K562 (cell line): ENCODE data around the gene IZUMO4. TPM values are rescaled to one million over a fixed set of nuclear protein-coding genes. Genes with fewer than 3 reads are reported as not detected.
A peak's percentile ranks its signal among the peaks of the same experiment; 100 is the strongest.

ENCODE experiments used
- ATAC-seq: fragments of 200-7000 bp; cut with Tn5 transposase; 3 replicates; pipeline ENCODE4 v1.9.1; 2020; ENCODE audit warnings: moderate library complexity
- BruUV-seq: library from RNA; stranded (reverse); fragments of 400-500 nt; replicated peaks from 2 replicates; lab custom pipeline; 2021; lab: Mats Ljungman, UMichigan
- CTCF ChIA-PET: fragments of 300-600 bp; formaldehyde crosslinking; extraction: SDS; loops from one replicate; lab custom pipeline; 2021; ENCODE audit warnings: low intra/inter-chr PET ratio; lab: Yijun Ruan, JAX
- POLR2A ChIA-PET: fragments of 300-600, 350-650 bp; sonication (Branson Sonifier 250); formaldehyde crosslinking; extraction: SDS; loops from one replicate; lab custom pipeline; 2021; ENCODE audit warnings: antibody characterized with exemption, inconsistent platforms; lab: Yijun Ruan, JAX
- DNase-seq, 4 experiments: peaks; one replicate each; pipeline versions ENCODE4 v3.0.0 to v3.0.0-alpha.2; 2011 to 2018; ENCODE audit warnings: low spot score in 3 of 4, mixed read lengths in 3 of 4; ENCODE audit errors: extremely low read depth in 1 of 4
- FAIRE-seq: peaks from 2 replicates; lab custom pipeline; 2011; peaks lifted over from hg19 to GRCh38; lab: Jason Lieb, UNC
- H2AFZ ChIP-seq: 2 replicates; pipeline ENCODE4 v1.6.0; 2011; ENCODE audit warnings: low read depth, low read length, control low read depth, inconsistent platforms
- H3K27ac ChIP-seq: fragments of 200-600 bp; 3 replicates; pipeline ENCODE4 v1.8.0; 2011; ENCODE audit warnings: low read depth, mild to moderate bottlenecking, control low read depth, inconsistent platforms, low read length, moderate library complexity, mixed read lengths; ENCODE audit errors: extremely low read depth
- H3K27me3 ChIP-seq, 2 experiments: fragments of 300-600 bp in 1 of 2; 2 replicates in 1 of 2; 3 replicates in 1 of 2; pipeline versions ENCODE4 v1.6.0 to v1.8.0; 2011; ENCODE audit warnings: inconsistent platforms in 2 of 2, low read length in 2 of 2, mild to moderate bottlenecking in 1 of 2, mixed read lengths in 1 of 2, moderate library complexity in 1 of 2; ENCODE audit not compliant: control insufficient read depth in 2 of 2, insufficient read depth in 2 of 2
- H3K36me3 ChIP-seq: fragments of 300-600 bp; 3 replicates; pipeline ENCODE4 v1.8.0; 2011; ENCODE audit warnings: mild to moderate bottlenecking, low read length, inconsistent platforms; ENCODE audit not compliant: control insufficient read depth, insufficient read depth
- H3K4me1 ChIP-seq, 2 experiments: fragments of 200-600 bp in 1 of 2; replicated peaks in 1 of 2; 2 replicates in 1 of 2; 3 replicates in 1 of 2; pipeline versions ENCODE4 v1.5.1 to v1.8.0; 2011; ENCODE audit warnings: inconsistent platforms in 2 of 2, low read length in 2 of 2, mild to moderate bottlenecking in 1 of 2, mixed read lengths in 1 of 2, moderate library complexity in 1 of 2; ENCODE audit not compliant: control insufficient read depth in 2 of 2, insufficient read depth in 2 of 2
- H3K4me2 ChIP-seq: 2 replicates; pipeline ENCODE4 v1.6.1; 2011; ENCODE audit warnings: low read length, control low read depth, inconsistent platforms, mixed read lengths; ENCODE audit not compliant: insufficient read depth
- H3K4me3 ChIP-seq: fragments of 200-600 bp; sonication (generic), shearing (Covaris generic); 2 replicates; pipeline ENCODE4 v1.5.1; 2016; ENCODE audit warnings: control low read depth, inconsistent platforms
- H3K79me2 ChIP-seq: fragments of 200-600 bp; 3 replicates; pipeline ENCODE4 v1.8.0; 2011; ENCODE audit warnings: low read length, inconsistent platforms; ENCODE audit not compliant: control insufficient read depth, insufficient read depth
- H3K9ac ChIP-seq, 2 experiments: 2 replicates each; pipeline versions ENCODE4 v1.6.0 to v1.6.1; 2011; ENCODE audit warnings: low read depth in 2 of 2, low read length in 2 of 2, control low read depth in 1 of 2, inconsistent platforms in 1 of 2, mild to moderate bottlenecking in 1 of 2, mixed read lengths in 1 of 2; ENCODE audit not compliant: insufficient read depth in 1 of 2
- H3K9me1 ChIP-seq: one replicate; pipeline ENCODE4 v1.6.0; 2011; ENCODE audit warnings: inconsistent platforms, mild to moderate bottlenecking, low read length, moderate library complexity; ENCODE audit not compliant: control insufficient read depth, insufficient read depth
- H3K9me3 ChIP-seq: replicated peaks from 2 replicates; pipeline ENCODE4 v1.5.1; 2011; ENCODE audit warnings: low read depth, low read length, inconsistent platforms; ENCODE audit not compliant: control insufficient read depth, insufficient read depth
- H4K20me1 ChIP-seq: replicated peaks from 2 replicates; pipeline ENCODE4 v1.6.1; 2011; ENCODE audit warnings: low read length, inconsistent platforms, mixed read lengths; ENCODE audit not compliant: control insufficient read depth, insufficient read depth
- BRD4 ChIP-seq: fragments of 200-600 bp; sonication (generic); IDR thresholded peaks from 2 replicates; pipeline ENCODE4 v1.6.1; 2017; ENCODE audit warnings: inconsistent platforms
- ESRRB ChIP-seq: fragments of 250-450 bp; sonication (Bioruptor Pico); IDR thresholded peaks from 2 replicates; pipeline ENCODE4 v1.5.0; 2020; ENCODE audit warnings: mild to moderate bottlenecking, moderate library complexity, borderline replicate concordance
- HNRNPL ChIP-seq: fragments of 200-400 bp; formaldehyde crosslinking; IDR thresholded peaks from 2 replicates; pipeline ENCODE4 v1.6.1; 2017; ENCODE audit warnings: low read depth, mild to moderate bottlenecking, low read length
- JUN ChIP-seq, 2 experiments: sonication (generic) in 1 of 2; formaldehyde crosslinking in 1 of 2; IDR thresholded peaks; 2 replicates each; pipeline versions ENCODE4 v1.6.1 to v1.8.0; 2012 to 2022; ENCODE audit warnings: borderline replicate concordance in 2 of 2, mild to moderate bottlenecking in 2 of 2, improper control_type of control experiment in 1 of 2, low read depth in 1 of 2, low read length in 1 of 2, missing genetic modification reagents in 1 of 2
- KLF6 ChIP-seq: fragments of 250-450 bp; sonication (Bioruptor Pico); IDR thresholded peaks from 2 replicates; pipeline ENCODE4 v1.4.0; 2020; ENCODE audit warnings: mild to moderate bottlenecking, moderate library complexity, borderline replicate concordance
- MCM7 ChIP-seq, 2 experiments: fragments of 450-650 bp; IDR thresholded peaks; 2 replicates each; pipeline ENCODE4 v1.6.1; 2016 to 2018
- POLR2A ChIP-seq: fragments of 450-650 bp; conservative IDR thresholded peaks from 2 replicates; pipeline ENCODE4 v1.6.1; 2016
- POLR2G ChIP-seq: fragments of 200-400 bp; formaldehyde crosslinking; IDR thresholded peaks from 2 replicates; pipeline ENCODE4 v1.6.1; 2017; ENCODE audit warnings: low read depth, mild to moderate bottlenecking, antibody characterized with exemption, low read length, moderate library complexity
- RBFOX2 ChIP-seq: fragments of 200-400 bp; formaldehyde crosslinking; IDR thresholded peaks from 2 replicates; pipeline ENCODE4 v1.6.1; 2017; ENCODE audit warnings: low read depth, mild to moderate bottlenecking, low read length, moderate library complexity
- SMAD3 ChIP-seq: fragments of 450-650 bp; formaldehyde crosslinking; conservative IDR thresholded peaks from 2 replicates; pipeline ENCODE4 v1.4.0; 2020; ENCODE audit warnings: mild to moderate bottlenecking
- TGIF2 ChIP-seq: sonication (generic); formaldehyde crosslinking; IDR thresholded peaks from 2 replicates; pipeline ENCODE4 v1.8.1; 2022; ENCODE audit warnings: mild to moderate bottlenecking, missing genetic modification reagents, moderate library complexity
- ZNF133 ChIP-seq: fragments of 250-450 bp; sonication (Bioruptor Pico); IDR thresholded peaks from 2 replicates; pipeline ENCODE4 v1.4.0; 2020; ENCODE audit warnings: mild to moderate bottlenecking
- ZNF263 ChIP-seq: sonication (generic); formaldehyde crosslinking; IDR thresholded peaks from 2 replicates; pipeline ENCODE4 v1.8.0; 2022; ENCODE audit warnings: mild to moderate bottlenecking, missing genetic modification reagents, borderline replicate concordance
- ZNF780A ChIP-seq: fragments of 250-450 bp; sonication (Bioruptor Pico); IDR thresholded peaks from 2 replicates; pipeline ENCODE4 v1.5.0; 2021; ENCODE audit warnings: mild to moderate bottlenecking
- WGBS: fragments of 100-300 bp; shearing (Covaris generic); methylation state at CpG from one replicate; pipeline ENCODE4 v1.1.6; 2016; ENCODE audit warnings: low coverage, mixed read lengths; ENCODE audit not compliant: insufficient coverage; ENCODE audit errors: missing lambda C conversion rate; 5-methylcytosine and 5-hydroxymethylcytosine counted together
- in situ Hi-C: fragments of 300-500 bp; cut with MboI; formaldehyde crosslinking; loops from 4 replicates; pipeline ENCODE4 v1.15.0; 2018; ENCODE audit warnings: inconsistent platforms, mixed read lengths
- intact Hi-C: fragments of 100-400 bp; cut with micrococcal nuclease; formaldehyde crosslinking; loops from 2 replicates; pipeline ENCODE4 v1.14.2; 2022
- polyA plus RNA-seq, 8 experiments: library from polyadenylated mRNA; depleted of rRNA in 4 of 8; stranded (reverse) in 5 of 8; unstranded in 3 of 8; fragments of >200 nt; fragmentation: Nextera tagmentation in 2 of 8; fragmentation: Illumina TruSeq in 1 of 8; extraction: Ambion mirVana in 2 of 8; extraction: Trizol in 1 of 8; gene quantifications; 2 replicates each; pipeline versions ENCODE4 v1.2.1 to v1.2.3, GENCODE V29; 2011 to 2014; ENCODE audit warnings: inconsistent platforms in 1 of 8, missing spikeins in 1 of 8
- total RNA-seq, 7 experiments: library from RNA; depleted of rRNA in 6 of 7; stranded (reverse); fragments of >200 nt in 6 of 7; fragmentation: Illumina TruSeq in 2 of 7; extraction: Trizol in 2 of 7; gene quantifications; 2 replicates each; pipeline versions ENCODE4 v1.2.1 to v1.2.3, GENCODE V29; 2011 to 2021; ENCODE audit warnings: low replicate concordance in 1 of 7
- TF ChIP-seq, protein P1 (sequence below), 3 experiments: fragments of 200-800 bp in 1 of 3; fragments of 250-450 bp in 1 of 3; fragments of 450-650 bp in 1 of 3; sonication (Bioruptor Pico) in 1 of 3; sonication (Bioruptor generic) in 1 of 3; formaldehyde crosslinking in 1 of 3; IDR thresholded peaks; 2 replicates each; pipeline versions ENCODE4 v1.6.1 to v1.8.0; 2016 to 2022; ENCODE audit warnings: mild to moderate bottlenecking in 2 of 3, missing genetic modification characterization in 2 of 3, missing compliant biosample characterization in 1 of 3, moderate library complexity in 1 of 3
- TF ChIP-seq, protein P2 (sequence below): sonication (generic); formaldehyde crosslinking; IDR thresholded peaks from 2 replicates; pipeline ENCODE4 v1.8.0; 2022; ENCODE audit warnings: missing genetic modification reagents, mild to moderate bottlenecking, borderline replicate concordance

The IZUMO4 gene
- total and polyA plus RNA-seq, 9 of the 15 experiments (the other 6 are each of a cell fraction or from before 2014, with no cell fraction given) = 0.07 to 3.9 (median 1.2) TPM

DNA sequence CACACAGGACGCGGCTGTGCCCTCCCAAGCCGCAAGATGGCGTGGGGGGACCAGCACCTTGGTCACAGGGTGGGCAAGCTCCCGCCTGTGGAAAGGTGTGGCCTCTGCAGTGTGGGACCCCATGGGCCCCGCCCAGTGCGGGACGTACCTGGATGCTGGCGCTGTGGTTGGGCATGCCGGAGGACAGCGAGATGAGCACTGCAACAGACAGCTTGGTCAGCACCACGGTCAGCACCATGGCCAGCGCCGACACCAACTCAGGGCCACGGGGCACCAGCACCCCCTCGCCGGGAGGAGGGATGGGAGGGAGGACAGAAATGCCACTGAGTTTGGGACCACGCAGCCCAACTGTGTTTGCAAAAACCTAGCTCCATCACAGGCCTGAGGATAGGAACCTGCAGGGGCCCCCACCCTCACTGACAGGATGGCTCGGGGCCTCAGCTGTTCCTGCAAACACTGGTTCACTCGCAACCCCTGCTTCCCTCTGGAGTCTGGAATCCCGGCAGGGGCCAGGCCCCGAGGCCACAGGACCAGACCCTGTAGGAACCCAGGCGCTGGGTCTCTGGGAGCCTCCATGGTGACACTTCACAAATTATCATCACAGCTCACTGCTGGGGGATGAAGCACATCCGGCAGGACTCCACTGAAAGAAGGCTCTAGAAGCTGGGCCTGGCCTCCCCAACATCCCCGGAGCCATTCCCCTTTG is 27.1 kb downstream of the IZUMO4 start:
- Histone ChIP-seq H3K9me3 (no peaks in the 10 kb centered on the region), H3K79me2 (no peaks in the 10 kb centered on the region), H3K9ac (no peak overlapping the region; a peak in 1 of 4 replicates), H3K4me3 (no peak overlapping the region), H2AFZ (no peak overlapping the region), H3K36me3 (peaks cover 87% of the 10 kb centered on the region; the same call in 2 of the 3 replicates), H3K27me3 (no peaks in the 10 kb centered on the region; a peak in 1 of 5 replicates), H3K4me1 (peaks cover 0 to 26% of the 10 kb centered on the region in 2 experiments; a peak in 1 of 5 replicates), H3K9me1 (no peaks in the 10 kb centered on the region), H4K20me1 (peaks cover 4% of the 10 kb centered on the region; the same call in 1 of the 2 replicates), H3K27ac (no peak overlapping the region), H3K4me2 (no peak overlapping the region)
- BruUV-seq = no TSS peak
- ChIA-PET CTCF (no interaction called here), POLR2A (interaction anchor here (0.6 to 1.4 kb wide), 4 partner anchors 8 to 185 kb away, joined by 3 to 5 read pairs (median 4); no protein-coding TSS in a partner anchor)
- ATAC-seq (peak; percentile 41; the same call in 2 of the 3 replicates), FAIRE-seq (no peak), DNase-seq (peak in 3 of 4 experiments; percentile 17 to 54 (median 37))
- in situ Hi-C loops (no loop called here), intact Hi-C loops (no loop called here)
- 87% methylated on average over 23 of the region's 25 CpGs for WGBS
- TF ChIP-seq RBFOX2 = no peak
- TF ChIP-seq POLR2A = 0 out of 2 replicates have a peak, but pooled peaks have one; percentile 16
- peak; percentile 54; the same call in 1 of the 2 replicates for TF ChIP-seq ZNF263
- TF ChIP-seq SMAD3 = no peak
- TF ChIP-seq POLR2G = peak; percentile 62
- no peak for TF ChIP-seq ESRRB (CRISPR knock-in tag)
- no peak for TF ChIP-seq KLF6 (CRISPR knock-in tag)
- no peak for TF ChIP-seq HNRNPL
- TF ChIP-seq, protein P1, sequence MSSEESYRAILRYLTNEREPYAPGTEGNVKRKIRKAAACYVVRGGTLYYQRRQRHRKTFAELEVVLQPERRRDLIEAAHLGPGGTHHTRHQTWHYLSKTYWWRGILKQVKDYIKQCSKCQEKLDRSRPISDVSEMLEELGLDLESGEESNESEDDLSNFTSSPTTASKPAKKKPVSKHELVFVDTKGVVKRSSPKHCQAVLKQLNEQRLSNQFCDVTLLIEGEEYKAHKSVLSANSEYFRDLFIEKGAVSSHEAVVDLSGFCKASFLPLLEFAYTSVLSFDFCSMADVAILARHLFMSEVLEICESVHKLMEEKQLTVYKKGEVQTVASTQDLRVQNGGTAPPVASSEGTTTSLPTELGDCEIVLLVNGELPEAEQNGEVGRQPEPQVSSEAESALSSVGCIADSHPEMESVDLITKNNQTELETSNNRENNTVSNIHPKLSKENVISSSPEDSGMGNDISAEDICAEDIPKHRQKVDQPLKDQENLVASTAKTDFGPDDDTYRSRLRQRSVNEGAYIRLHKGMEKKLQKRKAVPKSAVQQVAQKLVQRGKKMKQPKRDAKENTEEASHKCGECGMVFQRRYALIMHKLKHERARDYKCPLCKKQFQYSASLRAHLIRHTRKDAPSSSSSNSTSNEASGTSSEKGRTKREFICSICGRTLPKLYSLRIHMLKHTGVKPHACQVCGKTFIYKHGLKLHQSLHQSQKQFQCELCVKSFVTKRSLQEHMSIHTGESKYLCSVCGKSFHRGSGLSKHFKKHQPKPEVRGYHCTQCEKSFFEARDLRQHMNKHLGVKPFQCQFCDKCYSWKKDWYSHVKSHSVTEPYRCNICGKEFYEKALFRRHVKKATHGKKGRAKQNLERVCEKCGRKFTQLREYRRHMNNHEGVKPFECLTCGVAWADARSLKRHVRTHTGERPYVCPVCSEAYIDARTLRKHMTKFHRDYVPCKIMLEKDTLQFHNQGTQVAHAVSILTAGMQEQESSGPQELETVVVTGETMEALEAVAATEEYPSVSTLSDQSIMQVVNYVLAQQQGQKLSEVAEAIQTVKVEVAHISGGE (CRISPR knock-in tag; IDR thresholded peaks at IDR 0.05) = no peak
- TF ChIP-seq BRD4 = no peak
- TF ChIP-seq MCM7 (IDR thresholded peaks at IDR 0.05) = no peak
- TF ChIP-seq TGIF2 (CRISPR knock-in tag) = 0 out of 2 replicates have a peak, but pooled peaks have one; percentile 26
- TF ChIP-seq, protein P2, sequence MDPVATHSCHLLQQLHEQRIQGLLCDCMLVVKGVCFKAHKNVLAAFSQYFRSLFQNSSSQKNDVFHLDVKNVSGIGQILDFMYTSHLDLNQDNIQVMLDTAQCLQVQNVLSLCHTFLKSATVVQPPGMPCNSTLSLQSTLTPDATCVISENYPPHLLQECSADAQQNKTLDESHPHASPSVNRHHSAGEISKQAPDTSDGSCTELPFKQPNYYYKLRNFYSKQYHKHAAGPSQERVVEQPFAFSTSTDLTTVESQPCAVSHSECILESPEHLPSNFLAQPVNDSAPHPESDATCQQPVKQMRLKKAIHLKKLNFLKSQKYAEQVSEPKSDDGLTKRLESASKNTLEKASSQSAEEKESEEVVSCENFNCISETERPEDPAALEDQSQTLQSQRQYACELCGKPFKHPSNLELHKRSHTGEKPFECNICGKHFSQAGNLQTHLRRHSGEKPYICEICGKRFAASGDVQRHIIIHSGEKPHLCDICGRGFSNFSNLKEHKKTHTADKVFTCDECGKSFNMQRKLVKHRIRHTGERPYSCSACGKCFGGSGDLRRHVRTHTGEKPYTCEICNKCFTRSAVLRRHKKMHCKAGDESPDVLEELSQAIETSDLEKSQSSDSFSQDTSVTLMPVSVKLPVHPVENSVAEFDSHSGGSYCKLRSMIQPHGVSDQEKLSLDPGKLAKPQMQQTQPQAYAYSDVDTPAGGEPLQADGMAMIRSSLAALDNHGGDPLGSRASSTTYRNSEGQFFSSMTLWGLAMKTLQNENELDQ (CRISPR knock-in tag) = no peak
- TF ChIP-seq JUN (IDR thresholded peaks at IDR 0.05; ENCODE audit: borderline replicate concordance, low read depth, low read length) = no peak
- TF ChIP-seq JUN (CRISPR knock-in tag; IDR thresholded peaks at IDR 0.05; ENCODE audit: borderline replicate concordance) = no peak
- no peak for TF ChIP-seq ZNF133 (CRISPR knock-in tag)
- TF ChIP-seq ZNF780A = no peak
